ENCODE results near the gene RFTN2. TPM values are rescaled to one million over a fixed set of nuclear protein-coding genes. Genes with fewer than 3 reads are reported as not detected.
A peak's percentile ranks its signal among the peaks of the same experiment; 100 is the strongest.

Gene RFTN2
- total RNA-seq, 1 experiment from 2014 or later: 5.8 TPM

DNA sequence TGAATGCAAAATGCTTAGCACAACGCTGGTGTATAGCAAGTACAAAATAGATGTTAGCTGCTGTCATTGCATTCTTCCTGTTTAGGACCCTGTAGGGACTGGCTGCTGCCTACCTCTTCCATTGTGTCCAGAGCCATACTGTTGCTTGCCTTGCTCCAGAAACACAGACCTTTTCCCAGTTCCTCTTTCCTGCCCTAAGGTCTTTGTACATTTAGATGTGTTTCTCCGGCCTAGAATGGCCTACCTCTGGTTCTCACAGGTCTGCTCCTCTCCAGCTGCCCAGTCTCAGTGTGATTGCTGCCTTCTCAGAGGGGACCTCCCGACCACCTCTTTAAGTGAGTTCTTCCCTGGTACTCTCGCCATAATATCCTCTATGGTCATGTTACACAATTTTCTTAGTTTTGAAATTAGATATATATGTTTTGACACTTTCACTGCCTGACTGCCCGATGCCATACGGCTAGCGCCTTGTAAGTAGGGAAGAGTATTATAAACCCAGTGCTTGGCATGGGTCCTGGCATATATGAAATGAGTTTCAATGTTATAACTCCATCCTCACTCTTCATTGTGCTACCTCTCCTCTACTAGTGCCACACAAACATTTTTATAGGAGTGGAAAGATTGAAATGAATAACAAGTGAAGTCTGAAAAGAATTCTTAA lies 48.3 kb downstream of the RFTN2 start:
- BruUV-seq (replicated peaks): no TSS peak
- DNase-seq (ENCODE audit: low spot score): no peak
- CTCF ChIA-PET: no interaction called here

GRCh38 chr2:197620133-197620532 lies 55.3 kb downstream of the RFTN2 start:
- H3K4me3 ChIP-seq (ENCODE audit: low read depth, low read length, poor library complexity, severe bottlenecking): no peak overlapping the region
- peaks cover 9% of the 10 kb centered on the region for H3K4me1 ChIP-seq (ENCODE audit: insufficient read depth, low read length, poor library complexity, severe bottlenecking)
- DNase-seq (ENCODE audit: low spot score): peak; percentile 74
- no peaks in the 10 kb centered on the region for H3K27me3 ChIP-seq (replicated peaks; ENCODE audit: insufficient read depth, low read depth, low read length, poor library complexity)
- CTCF ChIA-PET: no interaction called here
- H3K36me3 ChIP-seq (ENCODE audit: insufficient read depth, low read length, poor library complexity, severe bottlenecking): no peaks in the 10 kb centered on the region
- H3K27ac ChIP-seq (ENCODE audit: low read depth, low read length, poor library complexity, severe bottlenecking): no peak overlapping the region
- POLR2A ChIA-PET (ENCODE audit: low non-redundant PET): interaction anchor here (0.7 kb wide), 1 partner anchor 357 kb away, joined by 3 read pairs; no protein-coding TSS in a partner anchor
- no TSS peak for BruUV-seq (replicated peaks)
- intact Hi-C loops (cut with micrococcal nuclease; ENCODE audit: unreplicated experiment): no loop called here
- TF ChIP-seq EZH2 (IDR thresholded peaks at IDR 0.05; ENCODE audit: borderline replicate concordance, low read depth, low read length, poor library complexity, severe bottlenecking) (no peak), CTCF (conservative IDR thresholded peaks at IDR 0.05; ENCODE audit: low read depth, low read length) (no peak)
- H3K9me3 ChIP-seq (ENCODE audit: low read depth, low read length, poor library complexity, severe bottlenecking): no peaks in the 10 kb centered on the region

More for the DNA sequence above, 48.3 kb downstream of the RFTN2 start:
- H3K4me3 ChIP-seq (ENCODE audit: low read depth, low read length, poor library complexity, severe bottlenecking): no peak overlapping the region
- POLR2A ChIA-PET (ENCODE audit: low non-redundant PET): no interaction called here
- H3K27ac ChIP-seq (ENCODE audit: low read depth, low read length, poor library complexity, severe bottlenecking): no peak overlapping the region
- H3K4me1 ChIP-seq (ENCODE audit: insufficient read depth, low read length, poor library complexity, severe bottlenecking): no peaks in the 10 kb centered on the region
- intact Hi-C loops (cut with micrococcal nuclease; ENCODE audit: unreplicated experiment): no loop called here
- no peaks in the 10 kb centered on the region for H3K27me3 ChIP-seq (replicated peaks; ENCODE audit: insufficient read depth, low read depth, low read length, poor library complexity)
- no peaks in the 10 kb centered on the region for H3K9me3 ChIP-seq (ENCODE audit: low read depth, low read length, poor library complexity, severe bottlenecking)
- no peaks in the 10 kb centered on the region for H3K36me3 ChIP-seq (ENCODE audit: insufficient read depth, low read length, poor library complexity, severe bottlenecking)
- TF ChIP-seq EZH2 (IDR thresholded peaks at IDR 0.05; ENCODE audit: borderline replicate concordance, low read depth, low read length, poor library complexity, severe bottlenecking): no peak
- no peak for TF ChIP-seq CTCF (conservative IDR thresholded peaks at IDR 0.05; ENCODE audit: low read depth, low read length)

GRCh38 chr2:197615016-197615652 lies 60.3 kb downstream of the RFTN2 start:
- no peaks in the 10 kb centered on the region for H3K27me3 ChIP-seq (replicated peaks; ENCODE audit: insufficient read depth, low read depth, low read length, poor library complexity)
- H3K9me3 ChIP-seq (ENCODE audit: low read depth, low read length, poor library complexity, severe bottlenecking): no peaks in the 10 kb centered on the region
- H3K27ac ChIP-seq (ENCODE audit: low read depth, low read length, poor library complexity, severe bottlenecking): no peak overlapping the region
- no peak for DNase-seq (ENCODE audit: low spot score)
- ChIA-PET CTCF (no interaction called here), POLR2A (ENCODE audit: low non-redundant PET) (no interaction called here)
- H3K36me3 ChIP-seq (ENCODE audit: insufficient read depth, low read length, poor library complexity, severe bottlenecking): no peaks in the 10 kb centered on the region
- intact Hi-C loops (cut with micrococcal nuclease; ENCODE audit: unreplicated experiment): no loop called here
- no peak for TF ChIP-seq EZH2 (IDR thresholded peaks at IDR 0.05; ENCODE audit: borderline replicate concordance, low read depth, low read length, poor library complexity, severe bottlenecking)
- TF ChIP-seq CTCF (conservative IDR thresholded peaks at IDR 0.05; ENCODE audit: low read depth, low read length): no peak
- H3K4me1 ChIP-seq (ENCODE audit: insufficient read depth, low read length, poor library complexity, severe bottlenecking): peaks cover 20% of the 10 kb centered on the region
- no peak overlapping the region for H3K4me3 ChIP-seq (ENCODE audit: low read depth, low read length, poor library complexity, severe bottlenecking)
- no TSS peak for BruUV-seq (replicated peaks)
